PC-3 (cell line): ENCODE measurements around the gene PTPRQ. TPM values are rescaled to one million over a fixed set of nuclear protein-coding genes. Genes with fewer than 3 reads are reported as not detected.

Experiments
- ATAC-seq: fragments of 200-7000 bp; cut with Tn5 transposase; 2 replicates; pipeline ENCODE4 v1.9.1; 2020; ENCODE audit warnings: mild to moderate bottlenecking, moderate library complexity
- BruUV-seq: library from RNA; stranded (reverse); fragments of 400-500 nt; replicated peaks from 2 replicates; lab custom pipeline; 2021; lab: Mats Ljungman, UMichigan
- CTCF ChIA-PET: fragments of 300-600 bp; sonication (Branson Sonifier 250); formaldehyde crosslinking; loops from one replicate; lab custom pipeline; 2022; ENCODE audit warnings: antibody characterized with exemption; lab: Charles Lee
- POLR2A ChIA-PET: fragments of 300-600 bp; sonication (Branson Sonifier 250); formaldehyde crosslinking; loops from one replicate; lab custom pipeline; 2022; ENCODE audit warnings: antibody characterized with exemption; ENCODE audit not compliant: unreplicated experiment; lab: Charles Lee
- DNase-seq: peaks from one replicate; pipeline ENCODE4 v3.0.0-alpha.2; 2015
- H2AFZ ChIP-seq: fragments of 300-600 bp; sonication (generic); 2 replicates; pipeline ENCODE4 v1.6.0; 2016; ENCODE audit warnings: antibody characterized with exemption, low read length
- H3F3A ChIP-seq: fragments of 300-600 bp; sonication (generic); one replicate; pipeline ENCODE4 v1.6.0; 2017; ENCODE audit warnings: antibody characterized with exemption, low read length, control low read depth, mild to moderate bottlenecking; ENCODE audit not compliant: unreplicated experiment
- H3K27ac ChIP-seq: fragments of 300-600 bp; sonication (generic); 2 replicates; pipeline ENCODE4 v1.5.1; 2016; ENCODE audit warnings: mild to moderate bottlenecking, low read length
- H3K27me3 ChIP-seq: fragments of 300-600 bp; sonication (generic); 2 replicates; pipeline ENCODE4 v1.6.1; 2016; ENCODE audit warnings: low read length, mixed read lengths
- H3K36me3 ChIP-seq: fragments of 300-600 bp; sonication (generic); 2 replicates; pipeline ENCODE4 v1.6.1; 2016; ENCODE audit warnings: low read depth, mixed run types, low read length, mixed read lengths
- H3K4me1 ChIP-seq: fragments of 300-600 bp; sonication (generic); 2 replicates; pipeline ENCODE4 v1.5.1; 2016; ENCODE audit warnings: low read length; ENCODE audit not compliant: insufficient read depth
- H3K4me2 ChIP-seq: fragments of 300-600 bp; sonication (generic); 2 replicates; pipeline ENCODE4 v1.6.0; 2016; ENCODE audit warnings: low read length
- H3K4me3 ChIP-seq: fragments of 300-600 bp; sonication (generic); 2 replicates; pipeline ENCODE4 v1.5.1; 2016; ENCODE audit warnings: mild to moderate bottlenecking, low read length, mixed read lengths
- H3K79me2 ChIP-seq: fragments of 300-600 bp; sonication (generic); 2 replicates; pipeline ENCODE4 v1.6.1; 2017; ENCODE audit warnings: low read length, mixed read lengths
- H3K9ac ChIP-seq: fragments of 300-600 bp; sonication (generic); 2 replicates; pipeline ENCODE4 v1.6.0; 2016; ENCODE audit warnings: mild to moderate bottlenecking, low read length
- H3K9me2 ChIP-seq: fragments of 300-600 bp; sonication (generic); replicated peaks from 2 replicates; pipeline ENCODE4 v1.6.1; 2016; ENCODE audit warnings: mixed run types, low read length, mixed read lengths
- H3K9me3 ChIP-seq: fragments of 300-600 bp; sonication (generic); 2 replicates; pipeline ENCODE4 v1.6.1; 2016; ENCODE audit warnings: low read length, mixed read lengths
- H4K20me1 ChIP-seq: fragments of 300-600 bp; sonication (generic); 2 replicates; pipeline ENCODE4 v1.6.1; 2016; ENCODE audit warnings: low read length, mixed read lengths
- CTCF ChIP-seq: fragments of 300-600 bp; sonication (generic); conservative IDR thresholded peaks from 2 replicates; pipeline ENCODE4 v1.5.1; 2017; ENCODE audit warnings: antibody characterized with exemption, low read depth, mild to moderate bottlenecking, low read length
- EZH2 ChIP-seq: fragments of 300-600 bp; sonication (generic); IDR thresholded peaks from one replicate; pipeline ENCODE4 v1.6.1; 2017; ENCODE audit warnings: antibody characterized with exemption, mild to moderate bottlenecking, low read length; ENCODE audit not compliant: unreplicated experiment
- EZH2phosphoT487 ChIP-seq: fragments of 300-600 bp; sonication (generic); IDR thresholded peaks from 2 replicates; pipeline ENCODE4 v1.6.1; 2018; ENCODE audit warnings: mild to moderate bottlenecking, antibody characterized with exemption, low read length, borderline replicate concordance
- intact Hi-C: fragments of 100-400 bp; cut with micrococcal nuclease; formaldehyde crosslinking; loops from 2 replicates; pipeline ENCODE4 v1.9.0; 2023
- total RNA-seq: library from RNA; depleted of rRNA; stranded (reverse); fragments of >200 nt; gene quantifications from 2 replicates; pipeline ENCODE4 v1.2.3, GENCODE V29; 2014

PTPRQ gene
- total RNA-seq, 1 experiment from 2014 or later, result 0.07 TPM

- POLR2A ChIA-PET, result no interaction called here
- Histone ChIP-seq H3K4me1 (no peaks in the 10 kb centered on the region), H3K9me2 (no peaks in the 10 kb centered on the region), H3K27me3 (no peaks in the 10 kb centered on the region), H4K20me1 (no peaks in the 10 kb centered on the region), H2AFZ (no peak overlapping the region), H3K4me2 (no peak overlapping the region), H3K9ac (no peak overlapping the region), H3K4me3 (no peak overlapping the region), H3K79me2 (no peaks in the 10 kb centered on the region), H3K27ac (no peak overlapping the region), H3F3A (no peaks in the 10 kb centered on the region), H3K36me3 (no peaks in the 10 kb centered on the region), H3K9me3 (no peaks in the 10 kb centered on the region)
- DNase-seq (no peak), ATAC-seq (no peak)
- intact Hi-C loops, result no loop called here
- BruUV-seq, result no TSS peak
- CTCF ChIA-PET, result no interaction called here
- TF ChIP-seq EZH2phosphoT487, result no peak
- TF ChIP-seq CTCF, result no peak
- no peak for TF ChIP-seq EZH2
These were observed 115.7 kb downstream of the PTPRQ start for GRCh38 chr12:80559766-80560165.

- POLR2A ChIA-PET, result no interaction called here
- BruUV-seq, result no TSS peak
- no peak overlapping the region for H2AFZ ChIP-seq
- H3K27me3 ChIP-seq, result no peaks in the 10 kb centered on the region
- H3K79me2 ChIP-seq, result no peaks in the 10 kb centered on the region
- DNase-seq (no peak), ATAC-seq (no peak)
- H4K20me1 ChIP-seq, result no peaks in the 10 kb centered on the region
- H3K9me2 ChIP-seq, result no peaks in the 10 kb centered on the region
- intact Hi-C loops, result no loop called here
- H3K4me1 ChIP-seq, result no peaks in the 10 kb centered on the region
- no peak overlapping the region for H3K4me2 ChIP-seq
- CTCF ChIA-PET, result no interaction called here
- no peaks in the 10 kb centered on the region for H3F3A ChIP-seq
- no peak overlapping the region for H3K4me3 ChIP-seq
- no peak for TF ChIP-seq CTCF
- TF ChIP-seq EZH2phosphoT487, result no peak
- TF ChIP-seq EZH2, result no peak
- H3K27ac ChIP-seq, result no peak overlapping the region
- no peaks in the 10 kb centered on the region for H3K9me3 ChIP-seq
- no peaks in the 10 kb centered on the region for H3K36me3 ChIP-seq
- H3K9ac ChIP-seq, result no peak overlapping the region
These were observed 121.2 kb downstream of the PTPRQ start for GRCh38 chr12:80565271-80565670.

- Histone ChIP-seq H3K27me3 (no peaks in the 10 kb centered on the region), H3K4me2 (no peak overlapping the region), H3K27ac (no peak overlapping the region), H2AFZ (no peak overlapping the region), H3K4me3 (no peak overlapping the region), H3K4me1 (no peaks in the 10 kb centered on the region), H3K79me2 (no peaks in the 10 kb centered on the region), H3K9ac (no peak overlapping the region), H3K9me3 (no peaks in the 10 kb centered on the region), H3F3A (no peaks in the 10 kb centered on the region), H3K36me3 (no peaks in the 10 kb centered on the region), H4K20me1 (no peaks in the 10 kb centered on the region), H3K9me2 (no peaks in the 10 kb centered on the region)
- ATAC-seq (no peak), DNase-seq (no peak)
- TF ChIP-seq EZH2 (no peak), EZH2phosphoT487 (no peak), CTCF (no peak)
- ChIA-PET POLR2A (no interaction called here), CTCF (no interaction called here)
- intact Hi-C loops, result no loop called here
- no TSS peak for BruUV-seq
These were observed 123.4 kb downstream of the PTPRQ start for GRCh38 chr12:80567401-80567800.
